Thyroid gland (tissue), 4 donors: Measurements from ENCODE around the gene TSPAN31. TPM values are rescaled to one million over a fixed set of nuclear protein-coding genes. Genes with fewer than 3 reads are reported as not detected.

ENCODE experiments used
- DNase-seq, 2 donors: peaks; one replicate each; pipeline ENCODE4 v3.0.0-alpha.2; 2019
- H3K27ac ChIP-seq, 3 donors: fragments of 200-600 bp; sonication (generic); 1 replicate in 2 of 3; 2 replicates in 1 of 3; pipeline ENCODE4 v1.5.1; 2016 to 2019; ENCODE audit warnings: mild to moderate bottlenecking in 1 of 3, moderate library complexity in 1 of 3
- H3K27me3 ChIP-seq: fragments of 200-600 bp; sonication (generic); one replicate; pipeline ENCODE4 v1.5.1; 2019
- H3K36me3 ChIP-seq, 2 donors: fragments of 200-600 bp; sonication (generic); one replicate each; pipeline ENCODE4 v1.5.1; 2016 to 2019
- H3K4me1 ChIP-seq, 2 donors: fragments of 200-600 bp; sonication (generic); one replicate each; pipeline ENCODE4 v1.5.1; 2017 to 2019
- H3K4me3 ChIP-seq, 3 donors: fragments of 200-600 bp; sonication (generic); replicated peaks in 1 of 3; 1 replicate in 2 of 3; 2 replicates in 1 of 3; pipeline ENCODE4 v1.5.1; 2016; ENCODE audit warnings: mild to moderate bottlenecking in 1 of 3
- H3K9me3 ChIP-seq: fragments of 200-600 bp; sonication (generic); one replicate; pipeline ENCODE4 v1.5.1; 2017
- POLR2A ChIP-seq, 2 donors: fragments of 450-650 bp; IDR thresholded peaks; one replicate each; pipeline ENCODE4 v1.6.1; 2017; ENCODE audit warnings: antibody characterized with exemption in 2 of 2, mild to moderate bottlenecking in 2 of 2, moderate library complexity in 1 of 2
- WGBS, 2 donors: methylation state at CpG; one replicate each; pipeline ENCODE4 v1.1.5; 2017; 5-methylcytosine and 5-hydroxymethylcytosine counted together
- intact Hi-C: fragments of 100-400 bp; cut with DNase I; formaldehyde crosslinking; loops from one replicate; pipeline ENCODE4 v1.15.1; 2023
- microRNA-seq: library from miRNA; unstranded; fragments of <30 nt; microRNA quantifications from one replicate; pipeline ENCODE4, GENCODE V29; 2016
- total RNA-seq, 4 donors: library from RNA; depleted of rRNA; stranded (reverse); fragments of >200 nt; gene quantifications; one replicate each; pipeline ENCODE4 v1.2.3, GENCODE V29; 2016
- TF ChIP-seq, protein P1 (sequence below), 6 experiments: fragments of 200-600 bp in 3 of 6; fragments of 450-650 bp in 3 of 6; sonication (generic) in 3 of 6; IDR thresholded peaks; one replicate each; pipeline ENCODE4 v1.5.1; 2016 to 2019; ENCODE audit warnings: antibody characterized with exemption in 6 of 6, mild to moderate bottlenecking in 2 of 6, inconsistent platforms in 1 of 6, moderate library complexity in 1 of 6

The TSPAN31 gene
- total RNA-seq, 4 donors from 2014 or later = 110 to 166 (median 137) TPM

DNA sequence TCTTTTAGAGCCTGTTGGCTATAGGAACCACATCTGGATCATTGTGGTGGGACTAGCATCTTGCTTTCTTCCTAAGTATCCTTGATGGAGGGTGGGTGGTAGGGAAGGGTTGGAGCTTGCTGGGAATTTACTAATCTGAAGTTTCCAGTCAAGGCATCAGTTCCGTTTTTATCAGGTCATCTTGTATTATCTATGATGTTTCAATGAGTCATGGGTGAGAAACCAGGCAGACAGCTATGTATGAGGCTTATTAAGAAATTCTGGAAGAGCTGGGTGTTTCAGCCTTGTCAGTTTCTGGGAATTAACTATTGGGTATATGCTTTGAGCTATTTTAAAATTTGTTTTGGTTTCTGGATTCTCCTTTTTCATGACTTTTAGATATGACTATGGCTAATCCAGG is 49.1 kb downstream of the TSPAN31 start:
- intact Hi-C loops = no loop called here
- H3K27me3 ChIP-seq = no peaks in the 10 kb centered on the region
- no peak overlapping the region for H3K27ac ChIP-seq
- no peaks in the 10 kb centered on the region for H3K4me1 ChIP-seq
- H3K36me3 ChIP-seq = peaks cover 34 to 43% of the 10 kb centered on the region in 2 donors
- no peaks in the 10 kb centered on the region for H3K9me3 ChIP-seq
- H3K4me3 ChIP-seq = no peak overlapping the region
- TF ChIP-seq, protein P1, sequence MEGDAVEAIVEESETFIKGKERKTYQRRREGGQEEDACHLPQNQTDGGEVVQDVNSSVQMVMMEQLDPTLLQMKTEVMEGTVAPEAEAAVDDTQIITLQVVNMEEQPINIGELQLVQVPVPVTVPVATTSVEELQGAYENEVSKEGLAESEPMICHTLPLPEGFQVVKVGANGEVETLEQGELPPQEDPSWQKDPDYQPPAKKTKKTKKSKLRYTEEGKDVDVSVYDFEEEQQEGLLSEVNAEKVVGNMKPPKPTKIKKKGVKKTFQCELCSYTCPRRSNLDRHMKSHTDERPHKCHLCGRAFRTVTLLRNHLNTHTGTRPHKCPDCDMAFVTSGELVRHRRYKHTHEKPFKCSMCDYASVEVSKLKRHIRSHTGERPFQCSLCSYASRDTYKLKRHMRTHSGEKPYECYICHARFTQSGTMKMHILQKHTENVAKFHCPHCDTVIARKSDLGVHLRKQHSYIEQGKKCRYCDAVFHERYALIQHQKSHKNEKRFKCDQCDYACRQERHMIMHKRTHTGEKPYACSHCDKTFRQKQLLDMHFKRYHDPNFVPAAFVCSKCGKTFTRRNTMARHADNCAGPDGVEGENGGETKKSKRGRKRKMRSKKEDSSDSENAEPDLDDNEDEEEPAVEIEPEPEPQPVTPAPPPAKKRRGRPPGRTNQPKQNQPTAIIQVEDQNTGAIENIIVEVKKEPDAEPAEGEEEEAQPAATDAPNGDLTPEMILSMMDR (IDR thresholded peaks at IDR 0.05) = no peak
- no peak for TF ChIP-seq POLR2A (IDR thresholded peaks at IDR 0.05)
- DNase-seq = no peak
- WGBS, 2 donors = 59 to 65% methylated on average over 1 of the region's 1 CpG

DNA sequence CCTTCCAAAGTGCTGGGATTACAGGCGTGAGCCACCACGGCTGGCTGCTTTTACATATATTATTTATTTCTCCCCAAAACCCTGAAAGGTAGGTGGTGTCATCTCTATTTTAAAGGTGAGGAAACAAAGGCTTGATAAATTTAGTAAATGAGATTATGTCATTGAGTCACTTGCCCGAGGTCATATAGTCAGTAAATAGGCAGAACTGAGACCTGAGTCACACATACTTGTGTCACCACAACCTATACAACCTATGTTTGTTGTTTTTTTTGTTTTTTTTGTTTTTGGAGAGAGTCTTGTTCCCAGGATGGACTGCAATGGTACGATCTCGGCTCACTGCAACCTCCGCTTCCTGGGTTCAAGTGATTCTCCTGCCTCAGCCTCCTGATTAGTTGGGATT is 50.5 kb downstream of the TSPAN31 start:
- Histone ChIP-seq H3K27ac (no peak overlapping the region), H3K9me3 (no peaks in the 10 kb centered on the region), H3K27me3 (no peaks in the 10 kb centered on the region), H3K4me1 (no peaks in the 10 kb centered on the region), H3K4me3 (no peak overlapping the region), H3K36me3 (peaks cover 48 to 57% of the 10 kb centered on the region in 2 donors)
- DNase-seq = no peak
- WGBS, 2 donors = 94 to 96% methylated on average over 6 of the region's 6 CpGs
- TF ChIP-seq, protein P1 (IDR thresholded peaks at IDR 0.05) = no peak
- TF ChIP-seq POLR2A (IDR thresholded peaks at IDR 0.05) = no peak
- intact Hi-C loops = no loop called here

DNA sequence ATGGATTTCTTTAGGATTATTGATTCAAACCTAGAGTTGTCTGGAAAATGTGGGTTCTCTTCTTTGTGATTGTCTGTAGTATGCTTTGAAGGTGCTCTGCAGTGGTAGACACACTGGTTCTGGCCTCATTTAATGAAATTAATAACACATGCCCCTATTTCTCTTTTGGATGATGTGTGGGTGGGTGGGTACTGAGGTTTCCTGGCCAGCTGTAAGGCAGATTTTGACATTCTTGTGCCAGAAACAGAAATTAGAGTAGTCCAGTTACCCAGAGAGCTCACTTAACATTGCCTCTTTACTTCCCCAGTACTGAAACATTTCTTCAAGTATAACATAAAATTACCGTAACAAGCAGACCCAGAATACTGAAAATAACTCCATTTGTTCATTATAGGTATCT is 52.2 kb downstream of the TSPAN31 start:
- intact Hi-C loops = no loop called here
- H3K36me3 ChIP-seq = peaks cover 59 to 64% of the 10 kb centered on the region in 2 donors
- no peak for TF ChIP-seq POLR2A (IDR thresholded peaks at IDR 0.05)
- TF ChIP-seq, protein P1 (IDR thresholded peaks at IDR 0.05) = no peak
- no peaks in the 10 kb centered on the region for H3K9me3 ChIP-seq
- H3K27me3 ChIP-seq = no peaks in the 10 kb centered on the region
- H3K4me1 ChIP-seq = no peaks in the 10 kb centered on the region
- H3K27ac ChIP-seq = no peak overlapping the region
- no peak for DNase-seq
- 98% methylated on average over 1 of the region's 1 CpG for WGBS, 2 donors
- H3K4me3 ChIP-seq = no peak overlapping the region

DNA sequence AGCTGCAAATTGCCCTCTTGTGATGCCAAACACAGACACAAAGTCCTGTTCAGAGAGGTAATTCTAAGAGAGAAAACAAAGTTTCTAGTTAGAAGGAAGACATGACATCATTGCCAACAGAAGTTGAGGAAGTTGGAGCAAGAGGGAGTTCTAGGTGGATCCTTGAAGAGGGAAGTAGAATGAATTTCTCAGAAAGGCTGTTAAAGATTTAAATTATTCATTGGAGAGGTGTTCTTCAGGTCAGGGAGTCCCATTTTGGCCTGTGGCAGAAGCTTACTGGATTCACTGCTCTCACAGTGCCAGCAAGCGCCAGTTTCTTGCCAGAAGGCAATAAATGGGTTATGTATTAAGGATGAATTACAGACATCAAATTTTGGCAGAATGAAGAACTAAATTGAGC is 53.1 kb downstream of the TSPAN31 start:
- intact Hi-C loops = no loop called here
- no peak for TF ChIP-seq POLR2A (IDR thresholded peaks at IDR 0.05)
- TF ChIP-seq, protein P1 (IDR thresholded peaks at IDR 0.05) = no peak
- Histone ChIP-seq H3K9me3 (no peaks in the 10 kb centered on the region), H3K36me3 (peaks cover 61 to 62% of the 10 kb centered on the region in 2 donors), H3K4me1 (no peaks in the 10 kb centered on the region), H3K27ac (no peak overlapping the region), H3K4me3 (no peak overlapping the region), H3K27me3 (no peaks in the 10 kb centered on the region)
- DNase-seq = no peak
- 96% methylated on average over 1 of the region's 1 CpG for WGBS, 2 donors

Small RNA genes within 50 kb of the gene (microRNA-seq; reads per million reads assigned to microRNA genes)
- not detected for gene MIR6759

Other genes starting within 250 kb of the TSPAN31 start
- gene DDIT3, start 224.5 kb upstream of the TSPAN31 start, total RNA-seq = 10 to 100 TPM; 44.5 to 71.3 (median 53.8) TPM
- 10 to 100 TPM; 18.9 to 59.7 (median 51.9) TPM for gene MBD6, start 222.2 kb upstream of the TSPAN31 start, total RNA-seq
- 100 to 1,000 TPM; 164 to 199 (median 193) TPM for gene DCTN2, start 197.8 kb upstream of the TSPAN31 start, total RNA-seq
- under 1 TPM; 0.34 to 0.67 (median 0.51) TPM for gene KIF5A, start 195.0 kb upstream of the TSPAN31 start, total RNA-seq
- gene PIP4K2C, start 153.8 kb upstream of the TSPAN31 start, total RNA-seq = 10 to 100 TPM; 29.6 to 82.6 (median 59.2) TPM
- gene DTX3, start 140.2 kb upstream of the TSPAN31 start, total RNA-seq = 10 to 100 TPM; 29.2 to 42.0 (median 33.9) TPM
- gene ARHGEF25, start 133.6 kb upstream of the TSPAN31 start, total RNA-seq = 10 to 100 TPM in 1 of 4 donors, 1 to 10 TPM in 3; 3.3 to 25.8 (median 3.9) TPM
- 1 to 10 TPM in 3 of 4 donors, under 1 TPM in 1; 0.88 to 7.9 (median 2.2) TPM for gene B4GALNT1, start 111.8 kb upstream of the TSPAN31 start, total RNA-seq
- 100 to 1,000 TPM; 262 to 393 (median 286) TPM for gene OS9, start 50.9 kb upstream of the TSPAN31 start, total RNA-seq
- gene AGAP2, start 6.3 kb upstream of the TSPAN31 start, total RNA-seq = 1 to 10 TPM in 1 of 4 donors, under 1 TPM in 3; 0.45 to 1.3 (median 0.80) TPM
- gene CDK4, start 7.3 kb downstream of the TSPAN31 start, total RNA-seq = 100 to 1,000 TPM in 3 of 4 donors, 10 to 100 TPM in 1; 95.2 to 137 (median 113) TPM
- gene MARCHF9, start 10.1 kb downstream of the TSPAN31 start, total RNA-seq = 10 to 100 TPM; 17.5 to 25.1 (median 21.4) TPM
- 10 to 100 TPM in 2 of 4 donors, 1 to 10 TPM in 2; 2.7 to 13.0 (median 10.0) TPM for gene CYP27B1, start 22.0 kb downstream of the TSPAN31 start, total RNA-seq
- 10 to 100 TPM in 3 of 4 donors, 1 to 10 TPM in 1; 7.9 to 24.5 (median 13.1) TPM for gene METTL1, start 27.1 kb downstream of the TSPAN31 start, total RNA-seq
- gene EEF1AKMT3, start 27.6 kb downstream of the TSPAN31 start, total RNA-seq = 10 to 100 TPM; 12.1 to 20.4 (median 16.5) TPM
- gene TSFM, start 37.7 kb downstream of the TSPAN31 start, total RNA-seq = 10 to 100 TPM; 19.4 to 32.0 (median 25.5) TPM
- gene AVIL, start 73.7 kb downstream of the TSPAN31 start, total RNA-seq = 10 to 100 TPM in 1 of 4 donors, 1 to 10 TPM in 3; 5.1 to 15.7 (median 7.8) TPM
- 100 to 1,000 TPM in 3 of 4 donors, 10 to 100 TPM in 1; 91.5 to 190 (median 138) TPM for gene CTDSP2, start 101.7 kb downstream of the TSPAN31 start, total RNA-seq
- 10 to 100 TPM in 3 of 4 donors, 1 to 10 TPM in 1; 1.9 to 13.4 (median 11.1) TPM for gene ATP23, start 196.5 kb downstream of the TSPAN31 start, total RNA-seq